K562 (cell line): Measurements from ENCODE around the gene TMEM167B. TPM values are rescaled to one million over a fixed set of nuclear protein-coding genes. Genes with fewer than 3 reads are reported as not detected.

Experiments
- ARID3A ChIP-seq: IDR thresholded peaks from 2 replicates; pipeline ENCODE4 v1.6.1; 2012; ENCODE audit warnings: low read depth, low read length, improper control_type of control experiment, borderline replicate concordance
- BRD4 ChIP-seq: fragments of 200-600 bp; sonication (generic); IDR thresholded peaks from 2 replicates; pipeline ENCODE4 v1.6.1; 2017; ENCODE audit warnings: inconsistent platforms
- GATAD2A ChIP-seq: fragments of 450-650 bp; IDR thresholded peaks from 2 replicates; pipeline ENCODE4 v1.6.1; 2017
- GMEB1 ChIP-seq: fragments of 250-450 bp; sonication (Bioruptor Pico); IDR thresholded peaks from 2 replicates; pipeline ENCODE4 v1.4.0; 2020; ENCODE audit warnings: mild to moderate bottlenecking
- IFI16 ChIP-seq: fragments of 250-450 bp; sonication (Bioruptor Pico); IDR thresholded peaks from 2 replicates; pipeline ENCODE4 v2.1.2; 2022; ENCODE audit warnings: mild to moderate bottlenecking, inconsistent platforms
- JUN ChIP-seq, 2 experiments: sonication (generic) in 1 of 2; formaldehyde crosslinking in 1 of 2; IDR thresholded peaks; 2 replicates each; pipeline versions ENCODE4 v1.6.1 to v1.8.0; 2012 to 2022; ENCODE audit warnings: borderline replicate concordance in 2 of 2, mild to moderate bottlenecking in 2 of 2, improper control_type of control experiment in 1 of 2, low read depth in 1 of 2, low read length in 1 of 2, missing genetic modification reagents in 1 of 2
- MXD1 ChIP-seq: fragments of 250-450 bp; sonication (Bioruptor Pico); IDR thresholded peaks from 2 replicates; pipeline ENCODE4 v1.8.0; 2021; ENCODE audit warnings: borderline replicate concordance, mild to moderate bottlenecking, moderate library complexity; ENCODE audit not compliant: poor library complexity, severe bottlenecking
- RUNX1 ChIP-seq: sonication (generic); IDR thresholded peaks from 2 replicates; pipeline ENCODE4 v1.6.1; 2016; ENCODE audit warnings: antibody characterized with exemption, low read depth
- SREBF1 ChIP-seq: fragments of 150-350 bp; IDR thresholded peaks from 2 replicates; pipeline ENCODE4 v1.6.1; 2014; ENCODE audit warnings: antibody characterized with exemption, low read depth, low read length, borderline replicate concordance
- ZFX ChIP-seq: sonication (generic); formaldehyde crosslinking; IDR thresholded peaks from 2 replicates; pipeline ENCODE4 v1.8.0; 2022; ENCODE audit warnings: mild to moderate bottlenecking, missing genetic modification reagents, moderate library complexity
- ZNF24 ChIP-seq: fragments of 450-650 bp; IDR thresholded peaks from 2 replicates; pipeline ENCODE4 v1.6.1; 2016
- polyA plus RNA-seq, 8 experiments: library from polyadenylated mRNA; depleted of rRNA in 4 of 8; stranded (reverse) in 5 of 8; unstranded in 3 of 8; fragments of >200 nt; fragmentation: Nextera tagmentation in 2 of 8; fragmentation: Illumina TruSeq in 1 of 8; extraction: Ambion mirVana in 2 of 8; extraction: Trizol in 1 of 8; gene quantifications; 2 replicates each; pipeline versions ENCODE4 v1.2.1 to v1.2.3, GENCODE V29; 2011 to 2014; ENCODE audit warnings: inconsistent platforms in 1 of 8, missing spikeins in 1 of 8
- total RNA-seq, 7 experiments: library from RNA; depleted of rRNA in 6 of 7; stranded (reverse); fragments of >200 nt in 6 of 7; fragmentation: Illumina TruSeq in 2 of 7; extraction: Trizol in 2 of 7; gene quantifications; 2 replicates each; pipeline versions ENCODE4 v1.2.1 to v1.2.3, GENCODE V29; 2011 to 2021; ENCODE audit warnings: low replicate concordance in 1 of 7
- TF ChIP-seq, protein P1 (sequence below): IDR thresholded peaks from 3 replicates; pipeline ENCODE4 v1.6.1; 2011; ENCODE audit warnings: borderline replicate concordance, mild to moderate bottlenecking, moderate library complexity; ENCODE audit not compliant: insufficient read length; ENCODE audit errors: extremely low read depth

Gene TMEM167B
- total and polyA plus RNA-seq, 9 of the 15 experiments (the other 6 are each of a cell fraction or from before 2014, with no cell fraction given): 17.2 to 36.4 (median 32.2) TPM

DNA sequence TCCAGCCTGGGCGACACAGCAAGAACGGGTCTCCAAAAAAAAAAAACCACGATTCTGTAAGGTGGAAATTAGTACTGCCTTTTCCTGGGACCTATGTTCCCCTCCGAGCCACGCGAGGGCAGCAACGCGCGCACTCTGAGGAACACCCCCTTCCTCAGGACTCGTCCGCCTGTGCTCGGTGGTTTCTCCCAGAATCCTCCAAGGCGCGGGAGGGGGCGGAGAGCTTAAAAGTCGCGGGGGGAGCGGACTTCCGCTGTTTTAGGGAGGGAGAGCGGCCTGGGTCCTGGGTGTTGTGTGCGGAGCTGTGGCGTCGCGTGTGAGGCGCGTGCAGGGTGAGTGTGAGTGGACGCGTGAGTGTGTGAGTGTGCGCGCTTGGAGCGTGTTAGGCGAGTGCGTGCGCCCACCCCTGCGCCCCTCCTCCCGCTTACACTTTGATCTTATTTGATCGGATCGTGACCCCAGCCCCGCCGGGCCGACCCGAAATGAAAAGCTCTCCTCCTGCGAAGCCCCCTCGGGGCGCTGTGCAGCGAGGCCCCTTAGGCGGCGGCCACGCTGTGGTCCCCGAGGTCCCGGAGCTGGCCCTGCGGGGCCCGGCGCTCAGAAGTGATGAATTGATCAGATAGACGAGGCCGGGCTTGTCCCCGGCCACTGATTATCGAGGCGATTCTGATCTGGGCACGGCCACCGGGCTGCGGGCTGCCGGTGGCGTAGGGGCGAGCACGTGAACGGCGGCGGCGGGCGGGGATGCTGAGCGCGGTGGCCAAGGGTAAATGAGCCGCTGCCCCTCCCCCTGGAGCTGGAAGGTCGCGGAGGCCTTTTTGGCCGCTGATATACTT lies 9.6 kb downstream of the TMEM167B start (continued):
- peak; percentile 58 for TF ChIP-seq GMEB1 (CRISPR knock-in tag)
- TF ChIP-seq JUN (IDR thresholded peaks at IDR 0.05; ENCODE audit: borderline replicate concordance, low read depth, low read length): peak; percentile 74; the same call in 1 of the 2 replicates
- peak; percentile 94 for TF ChIP-seq JUN (CRISPR knock-in tag; IDR thresholded peaks at IDR 0.05; ENCODE audit: borderline replicate concordance)
- no peak for TF ChIP-seq IFI16 (CRISPR knock-in tag)
- no peak for TF ChIP-seq SREBF1
- TF ChIP-seq ZNF24: 0 out of 2 replicates have a peak, but pooled peaks have one; percentile 58
- TF ChIP-seq, protein P1, sequence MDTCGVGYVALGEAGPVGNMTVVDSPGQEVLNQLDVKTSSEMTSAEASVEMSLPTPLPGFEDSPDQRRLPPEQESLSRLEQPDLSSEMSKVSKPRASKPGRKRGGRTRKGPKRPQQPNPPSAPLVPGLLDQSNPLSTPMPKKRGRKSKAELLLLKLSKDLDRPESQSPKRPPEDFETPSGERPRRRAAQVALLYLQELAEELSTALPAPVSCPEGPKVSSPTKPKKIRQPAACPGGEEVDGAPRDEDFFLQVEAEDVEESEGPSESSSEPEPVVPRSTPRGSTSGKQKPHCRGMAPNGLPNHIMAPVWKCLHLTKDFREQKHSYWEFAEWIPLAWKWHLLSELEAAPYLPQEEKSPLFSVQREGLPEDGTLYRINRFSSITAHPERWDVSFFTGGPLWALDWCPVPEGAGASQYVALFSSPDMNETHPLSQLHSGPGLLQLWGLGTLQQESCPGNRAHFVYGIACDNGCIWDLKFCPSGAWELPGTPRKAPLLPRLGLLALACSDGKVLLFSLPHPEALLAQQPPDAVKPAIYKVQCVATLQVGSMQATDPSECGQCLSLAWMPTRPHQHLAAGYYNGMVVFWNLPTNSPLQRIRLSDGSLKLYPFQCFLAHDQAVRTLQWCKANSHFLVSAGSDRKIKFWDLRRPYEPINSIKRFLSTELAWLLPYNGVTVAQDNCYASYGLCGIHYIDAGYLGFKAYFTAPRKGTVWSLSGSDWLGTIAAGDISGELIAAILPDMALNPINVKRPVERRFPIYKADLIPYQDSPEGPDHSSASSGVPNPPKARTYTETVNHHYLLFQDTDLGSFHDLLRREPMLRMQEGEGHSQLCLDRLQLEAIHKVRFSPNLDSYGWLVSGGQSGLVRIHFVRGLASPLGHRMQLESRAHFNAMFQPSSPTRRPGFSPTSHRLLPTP: no peak
- peak; percentile 89; the same call in 1 of the 2 replicates for TF ChIP-seq BRD4
- peak; percentile 97 for TF ChIP-seq ZFX
- peak; percentile 84; the same call in 1 of the 2 replicates for TF ChIP-seq GATAD2A
- peak; percentile 14 for TF ChIP-seq MXD1 (CRISPR knock-in tag)
- no peak; the same call in 1 of the 2 replicates for TF ChIP-seq RUNX1
- TF ChIP-seq ARID3A: no peak; the same call in 1 of the 2 replicates
- TF ChIP-seq, all 486 proteins: peak for 295
